Breast epithelium (tissue), 3 donors: ENCODE results near the gene ZSCAN22.
A peak's percentile ranks its signal among the peaks of the same experiment; 100 is the strongest.

Experiments
- CTCF ChIP-seq, 3 donors: fragments of 450-650 bp; IDR thresholded peaks; one replicate each; pipeline ENCODE4 v1.5.1; 2016 to 2017; ENCODE audit warnings: antibody characterized with exemption in 3 of 3, mild to moderate bottlenecking in 3 of 3, moderate library complexity in 3 of 3
- POLR2A ChIP-seq: fragments of 450-650 bp; IDR thresholded peaks from one replicate; pipeline ENCODE4 v1.6.1; 2016; ENCODE audit warnings: antibody characterized with exemption, mild to moderate bottlenecking, moderate library complexity
- POLR2AphosphoS5 ChIP-seq, 3 donors: sonication (generic); formaldehyde crosslinking; IDR thresholded peaks; one replicate each; pipeline ENCODE4 v1.6.1; 2017; ENCODE audit warnings: antibody characterized with exemption in 3 of 3

GRCh38 chr19:58305065-58305931, 21.5 kb upstream of the ZSCAN22 start, which contains the start of gene ERVK3-1:
- peak; percentile 43 to 64 (median 62) for TF ChIP-seq CTCF (IDR thresholded peaks at IDR 0.05)
- TF ChIP-seq POLR2AphosphoS5 (IDR thresholded peaks at IDR 0.05): peak; percentile 95 to 99 (median 97)
- peak; percentile 76 for TF ChIP-seq POLR2A
